Loucy (cell line): ENCODE data around the gene HIP1.
"Not testable (repeated sequence)": the region's sequence is repeated elsewhere in the genome, so short reads cannot be mapped to it uniquely, and the experiment has no call there.

ENCODE experiments used
- H2AFZ ChIP-seq: fragments of 200-600 bp; sonication (generic); 2 replicates; pipeline ENCODE4 v1.6.0; 2016; ENCODE audit warnings: antibody characterized with exemption, mild to moderate bottlenecking, low read length, moderate library complexity
- H3F3A ChIP-seq: fragments of 200-600 bp; 2 replicates; pipeline ENCODE4 v1.6.0; 2016; ENCODE audit warnings: antibody characterized with exemption, low read depth, mild to moderate bottlenecking
- H3K27me3 ChIP-seq: fragments of 200-600 bp; sonication (generic); 2 replicates; pipeline ENCODE4 v1.6.1; 2014; ENCODE audit warnings: low read length, mild to moderate bottlenecking; ENCODE audit not compliant: insufficient read depth, poor library complexity, severe bottlenecking
- H3K36me3 ChIP-seq: fragments of 200-600 bp; sonication (generic); 2 replicates; pipeline ENCODE4 v1.6.1; 2016; ENCODE audit warnings: low read length; ENCODE audit not compliant: insufficient read depth
- H3K4me1 ChIP-seq: fragments of 200-600 bp; sonication (generic); 2 replicates; pipeline ENCODE4 v1.5.1; 2014; ENCODE audit warnings: low read length, mild to moderate bottlenecking; ENCODE audit not compliant: insufficient read depth, poor library complexity, severe bottlenecking
- H3K4me2 ChIP-seq: fragments of 200-600 bp; sonication (generic); 2 replicates; pipeline ENCODE4 v1.6.0; 2014; ENCODE audit warnings: antibody characterized with exemption, low read length, low read depth, mild to moderate bottlenecking; ENCODE audit not compliant: poor library complexity, severe bottlenecking
- H3K4me3 ChIP-seq: fragments of 200-600 bp; sonication (generic); 2 replicates; pipeline ENCODE4 v1.5.1; 2014; ENCODE audit warnings: low read length, mild to moderate bottlenecking, mixed read lengths; ENCODE audit not compliant: poor library complexity, severe bottlenecking
- H3K79me2 ChIP-seq: fragments of 200-600 bp; sonication (generic); 2 replicates; pipeline ENCODE4 v1.6.1; 2014; ENCODE audit warnings: low read length; ENCODE audit not compliant: insufficient read depth
- H3K9ac ChIP-seq: fragments of 200-600 bp; sonication (generic); 2 replicates; pipeline ENCODE4 v1.6.0; 2014; ENCODE audit warnings: mild to moderate bottlenecking, low read depth, low read length, moderate library complexity; ENCODE audit not compliant: poor library complexity, severe bottlenecking
- H3K9me2 ChIP-seq: fragments of 200-600 bp; sonication (generic); replicated peaks from 2 replicates; pipeline ENCODE4 v1.6.1; 2016; ENCODE audit warnings: low read depth, low read length, mixed read lengths
- H3K9me3 ChIP-seq: fragments of 200-600 bp; sonication (generic); 2 replicates; pipeline ENCODE4 v1.6.1; 2014; ENCODE audit warnings: mild to moderate bottlenecking, antibody characterized with exemption, low read length, low read depth; ENCODE audit not compliant: insufficient read depth
- H4K20me1 ChIP-seq: fragments of 200-600 bp; sonication (generic); 2 replicates; pipeline ENCODE4 v1.6.0; 2014; ENCODE audit warnings: antibody characterized with exemption, low read length, mild to moderate bottlenecking; ENCODE audit not compliant: insufficient read depth, poor library complexity, severe bottlenecking
- EZH2phosphoT487 ChIP-seq: fragments of 200-600 bp; IDR thresholded peaks from 2 replicates; pipeline ENCODE4 v1.6.1; 2018; ENCODE audit warnings: antibody characterized with exemption, mild to moderate bottlenecking, moderate library complexity, borderline replicate concordance
- TF ChIP-seq, protein P1 (sequence below): fragments of 200-600 bp; sonication (generic); conservative IDR thresholded peaks from 2 replicates; pipeline ENCODE4 v1.5.1; 2014; ENCODE audit warnings: mild to moderate bottlenecking, antibody characterized with exemption, low read length

HIP1 gene

DNA sequence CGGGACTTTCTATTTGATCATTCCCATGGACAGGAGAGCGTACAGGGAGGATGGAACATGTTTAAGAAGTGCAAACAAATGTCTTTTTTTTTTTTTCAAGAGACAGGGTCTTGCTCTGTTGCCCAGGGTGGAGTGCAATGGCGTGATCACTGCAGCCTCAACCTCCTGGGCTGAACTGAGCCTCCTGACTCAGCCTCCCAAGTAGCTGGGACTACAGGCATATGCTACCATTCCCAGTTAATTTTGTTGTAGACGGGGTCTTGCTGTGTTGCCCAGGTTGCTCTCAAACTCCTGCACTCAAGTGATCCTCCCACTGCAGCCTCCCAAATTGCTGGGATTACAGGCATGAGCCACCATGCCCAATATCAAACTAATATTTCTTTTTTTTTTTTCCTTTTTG, 206.1 kb downstream of the HIP1 start:
- Histone ChIP-seq H3K36me3 (no peaks in the 10 kb centered on the region), H3K9me2 (no peaks in the 10 kb centered on the region), H3K4me1 (no peaks in the 10 kb centered on the region), H3F3A (no peaks in the 10 kb centered on the region), H2AFZ (no peak overlapping the region), H3K27me3 (no peaks in the 10 kb centered on the region), H3K4me3 (no peak overlapping the region), H3K4me2 (no peak overlapping the region), H3K9me3 (no peaks in the 10 kb centered on the region), H4K20me1 (peaks cover 2% of the 10 kb centered on the region), H3K79me2 (peaks cover 3% of the 10 kb centered on the region), H3K9ac (no peak overlapping the region)
- no peak for TF ChIP-seq EZH2phosphoT487
- TF ChIP-seq, protein P1, sequence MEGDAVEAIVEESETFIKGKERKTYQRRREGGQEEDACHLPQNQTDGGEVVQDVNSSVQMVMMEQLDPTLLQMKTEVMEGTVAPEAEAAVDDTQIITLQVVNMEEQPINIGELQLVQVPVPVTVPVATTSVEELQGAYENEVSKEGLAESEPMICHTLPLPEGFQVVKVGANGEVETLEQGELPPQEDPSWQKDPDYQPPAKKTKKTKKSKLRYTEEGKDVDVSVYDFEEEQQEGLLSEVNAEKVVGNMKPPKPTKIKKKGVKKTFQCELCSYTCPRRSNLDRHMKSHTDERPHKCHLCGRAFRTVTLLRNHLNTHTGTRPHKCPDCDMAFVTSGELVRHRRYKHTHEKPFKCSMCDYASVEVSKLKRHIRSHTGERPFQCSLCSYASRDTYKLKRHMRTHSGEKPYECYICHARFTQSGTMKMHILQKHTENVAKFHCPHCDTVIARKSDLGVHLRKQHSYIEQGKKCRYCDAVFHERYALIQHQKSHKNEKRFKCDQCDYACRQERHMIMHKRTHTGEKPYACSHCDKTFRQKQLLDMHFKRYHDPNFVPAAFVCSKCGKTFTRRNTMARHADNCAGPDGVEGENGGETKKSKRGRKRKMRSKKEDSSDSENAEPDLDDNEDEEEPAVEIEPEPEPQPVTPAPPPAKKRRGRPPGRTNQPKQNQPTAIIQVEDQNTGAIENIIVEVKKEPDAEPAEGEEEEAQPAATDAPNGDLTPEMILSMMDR: no peak

DNA sequence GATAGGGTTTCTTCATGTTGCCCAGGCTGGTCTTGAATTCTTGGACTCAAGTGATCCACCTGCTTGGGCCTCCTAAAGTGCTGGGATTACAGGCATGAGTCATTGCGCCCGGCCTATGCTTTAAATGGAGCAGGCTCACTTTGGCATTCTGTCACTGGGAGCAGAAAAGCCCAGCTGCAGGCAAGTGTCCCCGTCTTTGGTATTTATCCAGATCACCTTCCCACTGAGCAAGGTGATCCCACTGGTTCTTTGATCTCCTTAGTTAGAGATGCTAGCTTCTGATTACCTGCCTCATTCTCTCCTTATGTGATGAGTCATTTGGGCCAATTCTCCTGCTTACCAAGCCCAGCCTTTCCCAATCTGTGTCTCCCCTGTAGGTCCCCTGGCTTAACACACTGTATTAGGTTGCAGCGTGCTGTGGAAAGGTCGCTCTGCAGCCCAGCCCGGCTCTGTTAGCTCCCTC, 207.4 kb downstream of the HIP1 start:
- Histone ChIP-seq H3K9me3 (no peaks in the 10 kb centered on the region), H3K4me3 (no peak overlapping the region), H3K27me3 (no peaks in the 10 kb centered on the region), H3K9ac (no peak overlapping the region), H3K4me2 (no peak overlapping the region), H3K79me2 (peaks cover 15% of the 10 kb centered on the region), H3K36me3 (no peaks in the 10 kb centered on the region), H2AFZ (no peak overlapping the region), H3K4me1 (peaks cover 7% of the 10 kb centered on the region), H3K9me2 (no peaks in the 10 kb centered on the region), H3F3A (no peaks in the 10 kb centered on the region), H4K20me1 (peaks cover 14% of the 10 kb centered on the region)
- TF ChIP-seq, protein P1: no peak
- TF ChIP-seq EZH2phosphoT487: no peak

DNA sequence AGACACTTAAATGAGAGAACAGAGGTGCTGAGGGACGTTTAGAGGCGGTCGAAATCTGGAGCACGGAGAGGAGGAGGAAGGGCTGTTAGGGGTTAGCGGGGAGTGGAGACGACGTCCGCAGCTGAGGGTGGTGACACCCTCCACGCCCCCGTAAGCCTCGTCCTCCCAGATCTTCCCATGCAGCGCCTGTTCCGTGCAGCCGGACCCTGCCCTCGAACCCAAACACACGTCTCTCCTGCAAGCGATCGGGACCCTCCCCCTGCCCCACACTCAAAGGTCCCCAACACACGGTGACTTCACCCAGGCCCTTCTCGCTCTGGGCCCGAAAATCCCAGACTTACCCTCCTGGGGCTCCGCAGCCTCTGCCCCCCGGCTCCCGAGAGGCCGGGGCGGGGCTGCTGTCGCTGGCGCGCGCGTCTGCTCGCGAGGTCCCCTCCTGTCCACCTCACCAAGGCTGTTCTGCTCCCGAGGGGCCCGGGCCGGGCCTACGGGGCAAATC, 211.5 kb downstream of the HIP1 start:
- peaks cover 22% of the 10 kb centered on the region for H4K20me1 ChIP-seq
- H3K9me2 ChIP-seq, H3K27me3 ChIP-seq, H3K9me3 ChIP-seq, H3F3A ChIP-seq: not testable (repeated sequence)
- H3K79me2 ChIP-seq: peaks cover 41% of the 10 kb centered on the region
- H3K4me1 ChIP-seq: peaks cover 12% of the 10 kb centered on the region
- H2AFZ ChIP-seq: 0 out of 2 replicates have a peak overlapping the region, but pooled peaks have one; percentile 65
- peak overlapping the region; percentile 87 for H3K9ac ChIP-seq
- H3K4me2 ChIP-seq: peak overlapping the region; percentile 98
- peak overlapping the region; percentile 84 for H3K4me3 ChIP-seq
- H3K36me3 ChIP-seq: peaks cover 19% of the 10 kb centered on the region; the same call in 1 of the 2 replicates

DNA sequence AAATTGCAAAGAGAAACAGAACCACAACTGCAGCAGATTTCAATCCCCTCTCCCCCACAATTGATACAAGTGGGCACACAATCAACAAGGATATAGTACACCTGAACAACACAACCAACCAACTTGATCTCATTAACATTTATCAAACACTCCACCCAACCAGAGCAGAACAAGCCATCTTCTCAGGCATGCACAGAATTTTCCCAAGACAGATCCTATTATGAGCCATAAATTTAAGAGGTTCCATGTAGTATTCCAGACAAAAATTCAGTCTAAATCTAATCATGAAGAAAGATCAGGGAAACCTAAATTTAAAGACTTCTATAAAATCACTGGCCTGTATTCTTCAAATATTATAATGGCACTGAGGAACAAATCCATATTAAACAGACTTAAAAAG, 217.0 kb downstream of the HIP1 start:
- peaks cover 19% of the 10 kb centered on the region for H3K36me3 ChIP-seq
- not testable (repeated sequence) for H3F3A ChIP-seq, H3K9me3 ChIP-seq, H2AFZ ChIP-seq, H3K4me2 ChIP-seq, H3K27me3 ChIP-seq, H3K9ac ChIP-seq, H3K9me2 ChIP-seq, H3K4me3 ChIP-seq, H3K4me1 ChIP-seq
- H4K20me1 ChIP-seq: peaks cover 12% of the 10 kb centered on the region
- H3K79me2 ChIP-seq: peaks cover 33% of the 10 kb centered on the region

DNA sequence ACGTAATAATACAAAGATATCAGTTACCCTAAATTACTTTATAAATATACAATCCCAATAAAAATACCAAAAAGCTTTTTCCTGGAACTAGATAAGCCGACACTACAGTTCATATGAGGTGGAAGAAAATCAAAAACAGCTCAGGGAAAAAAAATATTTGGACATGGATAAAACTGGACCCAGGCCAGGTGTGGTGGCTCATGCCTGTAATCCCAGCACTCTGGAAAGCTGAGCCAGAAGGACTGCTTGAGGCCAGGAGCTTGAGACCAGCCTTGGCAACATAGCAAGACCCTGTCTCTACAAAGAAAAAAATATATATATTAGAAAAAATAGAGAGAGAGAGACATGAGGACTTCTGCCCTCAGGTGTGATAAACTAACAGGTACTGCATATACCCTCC, 219.9 kb downstream of the HIP1 start:
- H4K20me1 ChIP-seq, H3K4me3 ChIP-seq, H3K27me3 ChIP-seq, H3K9ac ChIP-seq, H2AFZ ChIP-seq, H3K4me2 ChIP-seq, H3F3A ChIP-seq, H3K4me1 ChIP-seq, H3K9me3 ChIP-seq, H3K9me2 ChIP-seq: not testable (repeated sequence)
- Histone ChIP-seq H3K79me2 (peaks cover 13% of the 10 kb centered on the region; the same call in 1 of the 2 replicates), H3K36me3 (peaks cover 19% of the 10 kb centered on the region)

DNA sequence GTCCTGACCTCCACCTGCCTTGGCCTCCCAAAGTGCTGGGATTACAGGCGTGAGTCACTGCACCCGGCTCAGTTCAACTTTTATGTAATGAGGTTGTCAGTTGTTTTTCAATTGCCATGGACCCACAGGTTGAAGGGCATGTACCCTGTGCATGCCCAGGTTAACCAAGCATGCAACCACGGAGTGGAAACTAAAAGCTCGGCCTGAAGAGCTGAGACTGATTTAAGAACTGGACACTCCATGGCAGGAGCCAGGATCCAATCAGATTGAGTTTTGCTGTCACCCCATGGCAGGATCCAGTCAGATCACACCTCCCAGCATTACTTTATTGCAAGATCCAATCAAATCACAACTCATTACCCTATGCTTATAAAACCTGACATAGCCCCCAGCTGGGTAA, 229.7 kb downstream of the HIP1 start:
- H3F3A ChIP-seq, H3K9me3 ChIP-seq, H3K9ac ChIP-seq, H2AFZ ChIP-seq, H3K4me2 ChIP-seq, H4K20me1 ChIP-seq, H3K4me1 ChIP-seq, H3K4me3 ChIP-seq, H3K36me3 ChIP-seq, H3K79me2 ChIP-seq, H3K27me3 ChIP-seq, H3K9me2 ChIP-seq: not testable (repeated sequence)
